Cortex of kidney (tissue), 1 donor: ENCODE measurements around the gene TBX2.

Source experiments
- DNase-seq: peaks from one replicate; lab custom pipeline; 2025; lab: John Stamatoyannopoulos, UW

The TBX2 gene

GRCh38 chr17:61368832-61369450, 30.7 kb upstream of the TBX2 start:
- no peak for DNase-seq

DNA sequence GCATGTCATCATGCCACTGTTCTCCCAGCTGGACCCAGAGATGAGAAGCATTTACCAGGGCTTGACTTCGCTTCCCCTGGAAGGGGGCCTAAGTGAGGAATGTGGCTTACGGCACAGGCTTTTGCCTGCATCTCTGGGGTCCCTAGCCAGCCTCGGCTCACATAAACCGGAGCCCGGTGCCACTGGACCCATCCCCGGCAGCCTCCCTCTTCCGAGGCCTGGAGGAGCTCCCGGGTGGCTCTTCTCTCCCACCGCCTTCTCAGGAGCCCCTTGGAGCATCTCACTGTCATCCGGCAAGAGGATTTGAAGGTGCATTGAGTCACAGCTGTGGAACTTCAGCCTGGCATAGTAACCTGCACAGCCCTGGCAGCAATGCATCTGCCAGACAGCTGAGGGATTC, 29.9 kb upstream of the TBX2 start:
- DNase-seq: no peak

GRCh38 chr17:61371179-61371578, 28.5 kb upstream of the TBX2 start:
- DNase-seq: no peak

DNA sequence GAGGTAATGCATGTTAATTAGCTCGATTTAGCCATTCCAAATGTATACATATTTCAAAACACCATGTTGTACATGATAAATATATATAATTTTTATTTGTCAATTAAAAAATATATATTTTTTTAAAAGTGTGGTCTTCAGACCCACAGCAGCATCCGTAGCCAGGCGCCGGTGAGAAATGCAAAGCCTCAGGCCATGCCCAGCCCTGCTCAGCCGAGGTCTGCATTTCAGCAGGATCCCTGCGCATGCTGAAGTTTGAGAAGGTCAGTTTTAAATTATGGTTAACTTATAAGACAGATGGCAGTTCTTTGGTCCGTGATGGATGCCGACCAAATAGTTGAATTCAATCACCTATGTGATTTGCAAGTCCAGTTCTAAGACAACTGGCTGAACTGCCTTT, 28.0 kb upstream of the TBX2 start:
- no peak for DNase-seq

- no peak for DNase-seq
These were observed 27.2 kb upstream of the TBX2 start for GRCh38 chr17:61372436-61372835.

DNA sequence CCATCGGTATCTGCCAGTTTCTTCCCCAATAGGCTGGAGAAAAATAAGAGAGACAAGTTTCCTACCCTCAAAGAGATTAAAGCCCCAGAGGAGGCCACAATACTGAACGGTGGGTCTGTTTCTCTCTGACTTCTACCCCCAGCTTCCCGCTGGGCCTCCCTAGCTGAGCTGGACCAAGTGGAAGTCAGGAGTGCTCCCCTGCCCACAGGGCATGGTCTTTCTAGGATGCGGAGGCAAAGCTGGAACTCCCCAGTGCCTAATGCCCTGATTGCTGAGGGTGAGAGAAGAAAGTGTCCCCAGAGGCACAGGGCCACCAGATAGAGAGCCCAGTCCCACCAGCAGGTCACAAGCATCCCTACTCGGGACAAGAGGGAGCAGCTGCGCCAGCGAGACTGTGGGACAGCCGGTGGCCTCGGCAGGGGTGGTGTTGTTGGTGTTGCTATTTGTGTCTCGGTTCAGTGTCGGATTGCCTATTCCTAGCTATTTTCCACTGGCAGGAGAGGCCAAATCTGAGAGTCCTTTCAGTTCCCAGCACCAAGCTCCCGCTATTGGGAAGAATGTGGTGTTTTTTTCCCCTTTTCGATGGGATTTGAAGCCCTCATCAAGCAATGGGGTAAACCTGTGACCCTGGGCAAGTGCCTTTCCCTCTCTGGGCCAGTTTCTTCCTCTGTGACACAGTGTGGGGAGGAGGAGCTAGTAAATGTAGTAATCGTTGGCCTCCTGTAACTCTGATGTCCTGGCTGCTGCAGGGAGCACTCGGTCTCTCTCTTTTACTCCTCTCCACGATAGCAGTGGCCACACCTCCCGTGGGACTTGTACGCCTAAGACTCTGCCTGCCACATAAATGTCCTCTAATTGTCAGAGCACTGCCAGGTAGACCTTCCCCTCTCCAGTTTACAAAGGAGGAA, 22.5 kb upstream of the TBX2 start:
- no peak for DNase-seq

- DNase-seq: no peak
These were observed 20.8 kb upstream of the TBX2 start for GRCh38 chr17:61378658-61379456.

DNA sequence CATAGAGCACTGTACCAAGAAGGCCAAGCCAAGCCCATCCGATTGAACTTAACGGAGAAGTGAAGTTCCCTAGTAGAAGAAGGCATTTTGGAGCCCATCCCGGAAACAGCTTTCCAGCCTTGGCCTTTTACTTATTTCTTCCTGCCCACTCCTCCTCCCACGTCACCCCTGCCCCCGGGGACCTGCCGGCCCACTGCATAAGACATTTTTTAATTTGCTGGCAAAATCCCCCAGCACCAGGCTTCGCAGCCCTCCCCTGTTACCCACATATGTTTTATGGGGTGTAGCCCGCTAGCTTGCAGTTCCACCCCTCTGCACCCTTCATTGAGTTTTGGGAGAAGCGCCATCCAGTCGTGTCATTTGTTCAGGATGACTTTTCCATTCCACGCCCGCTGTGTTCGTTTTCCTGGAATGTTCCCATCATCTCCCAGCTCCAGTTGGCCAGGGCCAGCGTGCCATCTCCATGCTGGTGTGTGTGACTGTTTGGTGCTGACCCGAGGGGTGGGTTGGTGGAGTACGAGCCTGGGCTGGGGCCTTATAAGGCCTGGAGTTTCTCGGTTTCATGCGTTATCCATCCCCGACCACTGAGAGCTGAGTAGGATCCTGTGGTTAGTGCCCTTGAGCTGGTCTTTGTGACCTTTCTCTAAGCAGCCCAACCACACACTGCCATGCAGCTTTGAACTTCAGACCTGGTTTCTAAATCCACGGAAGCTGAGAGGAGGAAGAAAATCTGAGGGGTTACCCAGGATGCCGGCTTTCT, 20.0 kb upstream of the TBX2 start:
- no peak for DNase-seq

- no peak for DNase-seq
These were observed 19.3 kb upstream of the TBX2 start for GRCh38 chr17:61380217-61380835.

DNA sequence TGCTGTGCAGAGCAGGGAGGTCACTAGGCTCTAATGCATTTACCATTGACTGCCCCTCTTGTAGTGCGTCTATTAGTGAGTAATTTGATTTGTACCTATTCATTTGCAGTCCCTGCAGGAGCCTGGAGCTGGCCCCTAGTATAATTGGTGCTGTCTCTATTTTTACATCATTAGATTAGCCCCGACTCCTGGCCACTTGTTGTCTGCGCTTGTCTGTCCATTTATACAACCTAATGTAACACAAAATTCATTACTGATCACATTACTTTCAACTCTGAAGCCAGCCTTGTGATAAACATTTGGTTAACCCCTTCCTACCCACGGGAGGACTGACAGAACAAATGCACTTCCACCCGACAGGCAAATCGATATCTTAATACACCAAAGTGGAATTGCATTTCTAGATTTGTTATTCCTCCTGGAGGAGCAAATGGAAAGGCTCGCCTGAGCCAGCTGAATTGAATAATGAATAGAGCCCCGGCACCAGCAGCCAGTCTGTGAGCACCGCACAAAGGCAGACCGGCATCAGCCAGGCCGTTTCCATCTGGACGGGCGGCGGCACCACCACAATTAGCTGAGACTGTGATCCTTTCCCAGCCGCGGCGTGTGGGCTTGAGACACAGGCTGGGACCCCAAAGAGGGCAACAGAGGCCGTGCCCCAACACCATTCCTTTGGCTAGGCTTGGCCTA, 18.7 kb upstream of the TBX2 start:
- no peak for DNase-seq

- DNase-seq: no peak
These were observed 18.1 kb upstream of the TBX2 start for GRCh38 chr17:61381537-61381936.

- no peak for DNase-seq
These were observed 16.6 kb upstream of the TBX2 start for GRCh38 chr17:61382796-61383688.

DNA sequence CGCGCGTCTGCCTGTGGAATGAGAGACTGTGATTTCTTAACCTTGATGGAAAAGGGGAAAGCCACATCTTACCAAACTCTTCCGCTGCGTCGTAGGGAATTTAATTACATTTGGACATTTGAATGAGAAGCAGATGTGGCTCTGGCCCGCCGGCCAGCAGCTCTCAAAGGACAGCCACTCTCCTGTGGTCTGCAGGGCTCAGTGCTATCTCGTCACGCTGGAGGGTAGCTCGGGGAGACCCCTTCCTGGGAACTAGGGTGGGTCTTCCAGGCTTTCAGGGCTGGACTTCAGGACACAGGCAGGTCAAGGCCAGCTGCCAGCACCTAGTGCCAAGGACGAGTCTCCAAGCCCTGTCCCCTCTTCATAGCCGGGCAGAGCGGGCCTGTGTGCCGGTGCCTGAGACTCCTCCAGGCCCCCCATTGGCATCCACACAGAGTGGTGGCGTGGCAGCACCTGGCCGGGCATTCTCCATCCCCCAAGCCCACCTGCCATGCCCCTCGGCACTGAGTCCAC, 15.9 kb upstream of the TBX2 start:
- DNase-seq: no peak

- no peak for DNase-seq
These were observed 15.3 kb upstream of the TBX2 start for GRCh38 chr17:61384354-61384691.

- no peak for DNase-seq
These were observed 14.7 kb upstream of the TBX2 start for GRCh38 chr17:61384692-61385576.

- no peak for DNase-seq
These were observed 13.9 kb upstream of the TBX2 start for GRCh38 chr17:61385577-61386236.

DNA sequence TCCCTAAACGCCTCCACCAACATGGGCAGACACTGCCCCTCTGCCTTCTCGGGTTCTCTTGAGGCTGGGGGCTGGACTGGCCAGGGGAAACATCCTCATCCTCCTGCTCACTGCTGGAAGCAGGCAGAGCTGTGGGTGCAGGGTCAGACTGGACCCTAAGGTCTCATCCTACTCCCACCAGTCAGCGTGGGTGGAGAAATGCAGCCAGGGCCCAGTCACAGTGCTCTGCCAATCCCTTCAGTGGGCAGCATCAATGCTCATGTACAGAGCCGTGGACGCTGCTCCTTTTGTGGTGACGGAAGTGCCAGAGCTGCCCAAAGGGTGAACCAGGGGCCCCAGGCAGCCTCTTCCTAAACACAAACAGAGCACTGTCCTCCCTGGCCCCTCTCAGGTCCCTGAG, 13.4 kb upstream of the TBX2 start:
- DNase-seq: no peak

- DNase-seq: no peak
These were observed 12.6 kb upstream of the TBX2 start for GRCh38 chr17:61387011-61387410.
